NCI-H69 (cell line): ENCODE data around the gene TMEM175.

Experiments used
- DNase-seq: peaks from one replicate; lab custom pipeline; 2025; lab: John Stamatoyannopoulos, UW

Gene TMEM175

GRCh38 chr4:958696-959337 is 26.6 kb downstream of the TMEM175 start:
- DNase-seq: no peak

- no peak for DNase-seq
Measured at GRCh38 chr4:959338-960139, 27.3 kb downstream of the TMEM175 start.

GRCh38 chr4:960140-960635 is 27.9 kb downstream of the TMEM175 start:
- no peak for DNase-seq

- no peak for DNase-seq
Measured at GRCh38 chr4:960636-961350, 28.5 kb downstream of the TMEM175 start.

- peak; percentile 64 for DNase-seq
Measured at GRCh38 chr4:961351-962230, 29.3 kb downstream of the TMEM175 start.

- DNase-seq: peak; percentile 78
Measured at GRCh38 chr4:962231-963208, 30.3 kb downstream of the TMEM175 start.

- no peak for DNase-seq
Measured at GRCh38 chr4:963276-964225, 31.3 kb downstream of the TMEM175 start.

GRCh38 chr4:964346-965025 is 32.2 kb downstream of the TMEM175 start:
- no peak for DNase-seq

GRCh38 chr4:965048-965765 is 32.9 kb downstream of the TMEM175 start:
- no peak for DNase-seq

GRCh38 chr4:965766-966134 is 33.5 kb downstream of the TMEM175 start:
- no peak for DNase-seq

- DNase-seq: peak; percentile 18
Measured at GRCh38 chr4:966266-967112, 34.2 kb downstream of the TMEM175 start.

- peak; percentile 35 for DNase-seq
Measured at GRCh38 chr4:967113-968104, 35.1 kb downstream of the TMEM175 start.

- peak; percentile 53 for DNase-seq
Measured at GRCh38 chr4:968221-968620, 36.0 kb downstream of the TMEM175 start.

GRCh38 chr4:968621-969394 is 36.5 kb downstream of the TMEM175 start:
- DNase-seq: peak; percentile 52
